Measurements from ENCODE around the gene SHISA5. TPM values are rescaled to one million over a fixed set of nuclear protein-coding genes. Genes with fewer than 3 reads are reported as not detected.

SHISA5 gene
- total RNA-seq, 1 experiment from 2014 or later, result 174 TPM

DNA sequence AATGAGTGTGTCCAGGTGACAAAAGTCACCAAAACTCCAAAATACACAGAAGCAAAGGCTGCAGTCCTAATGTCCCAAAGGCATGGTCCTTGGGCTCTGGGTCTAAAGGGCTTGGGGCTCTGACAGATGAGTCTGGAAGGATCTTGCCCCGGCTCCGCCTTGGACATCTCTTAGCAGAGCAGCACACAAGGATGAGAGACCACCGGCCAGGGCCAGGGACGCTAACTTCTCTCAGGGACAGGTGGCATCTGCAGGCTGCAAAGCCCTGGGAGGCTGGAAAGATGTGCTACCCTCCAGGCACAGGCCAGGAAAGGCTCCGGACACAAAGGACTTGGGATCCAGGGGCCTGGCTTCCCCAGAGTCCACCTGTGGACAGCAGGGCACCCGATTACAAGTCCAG is 14.1 kb upstream of the SHISA5 start:
- Histone ChIP-seq H3K79me2 (ENCODE audit: insufficient read depth, low read length) (no peaks in the 10 kb centered on the region), H2AFZ (ENCODE audit: low read length) (no peak overlapping the region), H2BK120ac (ENCODE audit: low read depth, low read length, poor library complexity, severe bottlenecking) (no peak overlapping the region), H3K23ac (ENCODE audit: insufficient read length, low read depth, low read length) (no peak overlapping the region), H3K23me2 (ENCODE audit: insufficient read length, low read depth, low read length, poor library complexity, severe bottlenecking) (no peaks in the 10 kb centered on the region), H2BK5ac (ENCODE audit: insufficient read length, low read length) (no peak overlapping the region), H4K8ac (replicated peaks; ENCODE audit: insufficient read length, low read depth, low read length) (no peak overlapping the region), H3K14ac (ENCODE audit: insufficient read depth, low read length) (no peak overlapping the region), H3K56ac (ENCODE audit: insufficient read length, low read depth, low read length) (no peak overlapping the region), H3K27ac (ENCODE audit: insufficient read length, low read depth, low read length) (no peak overlapping the region), H2BK15ac (ENCODE audit: low read depth, low read length) (no peak overlapping the region), H4K91ac (ENCODE audit: insufficient read length, low read depth, low read length) (no peak overlapping the region), H4K5ac (ENCODE audit: insufficient read length, low read depth, low read length) (no peak overlapping the region), H4K20me1 (ENCODE audit: control insufficient read depth, insufficient read depth, insufficient read length) (no peaks in the 10 kb centered on the region), H3K4me2 (ENCODE audit: insufficient read depth, insufficient read length, low read length) (no peak overlapping the region), H3K4ac (ENCODE audit: low read depth, low read length) (no peak overlapping the region), H3K9ac (ENCODE audit: extremely low read depth, insufficient read length, low read length) (no peak overlapping the region), H3K27me3 (ENCODE audit: insufficient read depth, low read length) (no peaks in the 10 kb centered on the region), H3K9me3 (ENCODE audit: control insufficient read depth, low read depth, low read length) (no peaks in the 10 kb centered on the region), H3K18ac (ENCODE audit: insufficient read length, low read depth, low read length) (no peak overlapping the region), H3T11ph (ENCODE audit: low read length) (no peak overlapping the region), H3K79me1 (ENCODE audit: insufficient read depth, low read depth, low read length, poor library complexity, severe bottlenecking) (no peaks in the 10 kb centered on the region), H2BK12ac (ENCODE audit: insufficient read length, low read depth, low read length) (no peak overlapping the region), H3K4me1 (ENCODE audit: insufficient read depth, low read length) (no peaks in the 10 kb centered on the region), H2AK5ac (ENCODE audit: insufficient read length, low read length) (no peak overlapping the region), H2BK20ac (ENCODE audit: low read depth, low read length, poor library complexity, severe bottlenecking) (no peak overlapping the region)
- Mint-ChIP-seq H3K36me3 (ENCODE audit: insufficient read depth in 1 of 3, low read depth in 3 of 3) (peaks cover 3 to 24% (median 10%) of the 10 kb centered on the region in 3 experiments; a peak in 5 of 7 replicates), H3K9me3 (no peaks in the 10 kb centered on the region), H3K27ac (no peak overlapping the region), H3K4me1 (no peaks in the 10 kb centered on the region), H3K27me3 (ENCODE audit: low read depth) (no peaks in the 10 kb centered on the region), H3K4me3 (no peak overlapping the region)
- TF ChIP-seq, protein P1, sequence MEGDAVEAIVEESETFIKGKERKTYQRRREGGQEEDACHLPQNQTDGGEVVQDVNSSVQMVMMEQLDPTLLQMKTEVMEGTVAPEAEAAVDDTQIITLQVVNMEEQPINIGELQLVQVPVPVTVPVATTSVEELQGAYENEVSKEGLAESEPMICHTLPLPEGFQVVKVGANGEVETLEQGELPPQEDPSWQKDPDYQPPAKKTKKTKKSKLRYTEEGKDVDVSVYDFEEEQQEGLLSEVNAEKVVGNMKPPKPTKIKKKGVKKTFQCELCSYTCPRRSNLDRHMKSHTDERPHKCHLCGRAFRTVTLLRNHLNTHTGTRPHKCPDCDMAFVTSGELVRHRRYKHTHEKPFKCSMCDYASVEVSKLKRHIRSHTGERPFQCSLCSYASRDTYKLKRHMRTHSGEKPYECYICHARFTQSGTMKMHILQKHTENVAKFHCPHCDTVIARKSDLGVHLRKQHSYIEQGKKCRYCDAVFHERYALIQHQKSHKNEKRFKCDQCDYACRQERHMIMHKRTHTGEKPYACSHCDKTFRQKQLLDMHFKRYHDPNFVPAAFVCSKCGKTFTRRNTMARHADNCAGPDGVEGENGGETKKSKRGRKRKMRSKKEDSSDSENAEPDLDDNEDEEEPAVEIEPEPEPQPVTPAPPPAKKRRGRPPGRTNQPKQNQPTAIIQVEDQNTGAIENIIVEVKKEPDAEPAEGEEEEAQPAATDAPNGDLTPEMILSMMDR (conservative IDR thresholded peaks at IDR 0.05), result no peak
- no CpG with 5 or more reads among the region's 6 CpGs for WGBS (ENCODE audit: extremely low coverage, insufficient read length, low lambda C conversion rate)
- no peak for DNase-seq

All from H9 (cell line).